Keratinocyte (primary cell): Measurements from ENCODE around the gene HCN4. TPM values are rescaled to one million over a fixed set of nuclear protein-coding genes. Genes with fewer than 3 reads are reported as not detected.

Source experiments
- DNase-seq: peaks from one replicate; pipeline ENCODE4 v3.0.0-alpha.2; 2011; ENCODE audit warnings: low read depth, missing footprints, low spot score
- FAIRE-seq: peaks from 2 replicates; lab custom pipeline; 2011; peaks lifted over from hg19 to GRCh38; lab: Jason Lieb, UNC
- H2AFZ ChIP-seq: 2 replicates; pipeline ENCODE4 v1.6.0; 2012; ENCODE audit warnings: low read length, control low read depth, inconsistent platforms; ENCODE audit not compliant: control insufficient read depth
- H3K27ac ChIP-seq: 2 replicates; pipeline ENCODE4 v1.5.1; 2011; ENCODE audit warnings: low read length; ENCODE audit not compliant: control insufficient read depth, insufficient read depth
- H3K27me3 ChIP-seq: 3 replicates; pipeline ENCODE4 v1.6.0; 2011; ENCODE audit warnings: low read length; ENCODE audit not compliant: control insufficient read depth, insufficient read depth; ENCODE audit errors: extremely low read depth
- H3K36me3 ChIP-seq, 2 experiments: 2 replicates in 1 of 2; 3 replicates in 1 of 2; pipeline ENCODE4 v1.5.1; 2011; ENCODE audit warnings: low read length in 2 of 2, mild to moderate bottlenecking in 1 of 2; ENCODE audit not compliant: control insufficient read depth in 2 of 2, insufficient read depth in 2 of 2; ENCODE audit errors: extremely low read depth in 1 of 2
- H3K4me1 ChIP-seq: 3 replicates; pipeline ENCODE4 v1.5.1; 2011; ENCODE audit warnings: low read length; ENCODE audit not compliant: control insufficient read depth, insufficient read depth; ENCODE audit errors: extremely low read depth
- H3K4me2 ChIP-seq: 3 replicates; pipeline ENCODE4 v1.6.0; 2011; ENCODE audit warnings: low read depth, low read length; ENCODE audit not compliant: control insufficient read depth, insufficient read depth; ENCODE audit errors: extremely low read depth
- H3K4me3 ChIP-seq, 3 experiments: fragments of 200-600 bp in 1 of 3; sonication (generic) in 1 of 3; 2 replicates in 2 of 3; 3 replicates in 1 of 3; pipeline ENCODE4 v1.5.1; 2011 to 2016; ENCODE audit warnings: low read length in 3 of 3, mild to moderate bottlenecking in 3 of 3, control low read depth in 2 of 3, inconsistent platforms in 1 of 3, low read depth in 1 of 3, mixed read lengths in 1 of 3, mixed run types in 1 of 3, moderate library complexity in 1 of 3; ENCODE audit not compliant: control insufficient read depth in 2 of 3, insufficient read depth in 2 of 3; ENCODE audit errors: extremely low read depth in 1 of 3
- H3K79me2 ChIP-seq: 2 replicates; pipeline ENCODE4 v1.6.0; 2012; ENCODE audit warnings: low read length; ENCODE audit not compliant: control insufficient read depth, insufficient read depth
- H3K9ac ChIP-seq: 3 replicates; pipeline ENCODE4 v1.6.0; 2011; ENCODE audit warnings: low read length; ENCODE audit not compliant: control insufficient read depth, insufficient read depth; ENCODE audit errors: extremely low read depth
- H3K9me1 ChIP-seq: 3 replicates; pipeline ENCODE4 v1.6.0; 2011; ENCODE audit warnings: low read length; ENCODE audit not compliant: control insufficient read depth, insufficient read depth; ENCODE audit errors: extremely low read depth
- H3K9me3 ChIP-seq: 2 replicates; pipeline ENCODE4 v1.5.1; 2012; ENCODE audit warnings: low read depth, low read length; ENCODE audit not compliant: control insufficient read depth
- H4K20me1 ChIP-seq: 3 replicates; pipeline ENCODE4 v1.6.0; 2011; ENCODE audit warnings: low read length; ENCODE audit not compliant: control insufficient read depth, insufficient read depth; ENCODE audit errors: extremely low read depth
- CTCF ChIP-seq, 3 experiments: IDR thresholded peaks in 1 of 3; conservative IDR thresholded peaks in 1 of 3; optimal IDR thresholded peaks in 1 of 3; 2 replicates in 2 of 3; 3 replicates in 1 of 3; pipeline versions ENCODE3 to v1.5.1; 2011; ENCODE audit warnings: low read length in 3 of 3, mild to moderate bottlenecking in 3 of 3, moderate library complexity in 2 of 3, control low read depth in 1 of 3, inconsistent platforms in 1 of 3; ENCODE audit not compliant: insufficient read depth in 2 of 3; ENCODE audit errors: extremely low read depth in 1 of 3
- EZH2 ChIP-seq: IDR thresholded peaks from one replicate; pipeline ENCODE4 v1.6.1; 2012; ENCODE audit warnings: inconsistent platforms, mild to moderate bottlenecking, low read length, moderate library complexity
- dilution Hi-C: fragments of 300-500 bp; cut with MboI; formaldehyde crosslinking; loops from one replicate; pipeline ENCODE4 v1.7.0; 2020; ENCODE audit warnings: low sequenced_read_pairs; ENCODE audit not compliant: extremely low pct_ligation_motif_present
- polyA plus RNA-seq, 5 experiments: library from polyadenylated mRNA; depleted of rRNA in 3 of 5; stranded (reverse) in 3 of 5; stranded (forward) in 1 of 5; unstranded in 1 of 5; fragments of >200 nt; gene quantifications; 1 replicate in 1 of 5; 2 replicates in 3 of 5; 3 replicates in 1 of 5; pipeline versions ENCODE4 v1.2.1 to v1.2.3, GENCODE V29; 2011 to 2012; ENCODE audit warnings: missing spikeins in 2 of 5, low read depth in 1 of 5, low replicate concordance in 1 of 5

Gene HCN4
- polyA plus RNA-seq, 1 donor (not counting 4 experiments of a cell fraction or from before 2014, with no cell fraction given): not detected

- H2AFZ ChIP-seq: no peak overlapping the region
- H3K9me3 ChIP-seq: no peaks in the 10 kb centered on the region
- peaks cover 79% of the 10 kb centered on the region for H3K27me3 ChIP-seq
- no peak overlapping the region for H3K9ac ChIP-seq
- H3K27ac ChIP-seq: no peak overlapping the region
- H3K4me1 ChIP-seq: no peaks in the 10 kb centered on the region
- no peak overlapping the region for H3K4me2 ChIP-seq
- no peaks in the 10 kb centered on the region for H4K20me1 ChIP-seq
- H3K4me3 ChIP-seq: no peak overlapping the region
- FAIRE-seq (no peak), DNase-seq (no peak)
- no peak for TF ChIP-seq CTCF (optimal IDR thresholded peaks at IDR 0.05 in 1 of 3, IDR thresholded peaks at IDR 0.05 in 1 of 3, conservative IDR thresholded peaks at IDR 0.05 in 1 of 3; ENCODE audit: extremely low read depth in 1 of 3, insufficient read depth in 2 of 3, low read length in 3 of 3)
- TF ChIP-seq EZH2: no peak
- no peaks in the 10 kb centered on the region for H3K79me2 ChIP-seq
- no peaks in the 10 kb centered on the region for H3K9me1 ChIP-seq
- dilution Hi-C loops: no loop called here
- no peaks in the 10 kb centered on the region for H3K36me3 ChIP-seq
These were observed 1.4 kb upstream of the HCN4 start for GRCh38 chr15:73370151-73370550.

GRCh38 chr15:73369154-73369694, 466 bp upstream of the HCN4 start:
- H3K27ac ChIP-seq: no peak overlapping the region
- H4K20me1 ChIP-seq: no peaks in the 10 kb centered on the region
- no peak overlapping the region for H3K9ac ChIP-seq
- FAIRE-seq: no peak
- dilution Hi-C loops: no loop called here
- TF ChIP-seq CTCF (optimal IDR thresholded peaks at IDR 0.05 in 1 of 3, IDR thresholded peaks at IDR 0.05 in 1 of 3, conservative IDR thresholded peaks at IDR 0.05 in 1 of 3; ENCODE audit: extremely low read depth in 1 of 3, insufficient read depth in 2 of 3, low read length in 3 of 3) (no peak), EZH2 (peak; percentile 73)
- H3K9me3 ChIP-seq: no peaks in the 10 kb centered on the region
- H3K9me1 ChIP-seq: no peaks in the 10 kb centered on the region
- peaks cover 76% of the 10 kb centered on the region for H3K27me3 ChIP-seq
- no peaks in the 10 kb centered on the region for H3K4me1 ChIP-seq
- no peaks in the 10 kb centered on the region for H3K79me2 ChIP-seq
- H3K36me3 ChIP-seq: no peaks in the 10 kb centered on the region
- no peak overlapping the region for H3K4me2 ChIP-seq
- no peak overlapping the region for H3K4me3 ChIP-seq
- no peak overlapping the region for H2AFZ ChIP-seq
- DNase-seq: no peak
